OCI-M1 (cell line): Measurements from ENCODE around the gene LNP1.
"Not testable (repeated sequence)": the region's sequence is repeated elsewhere in the genome, so short reads cannot be mapped to it uniquely, and the experiment has no call there.

Experiments
- DNase-seq: peaks from one replicate; lab custom pipeline; 2025; lab: John Stamatoyannopoulos, UW

LNP1 gene

DNA sequence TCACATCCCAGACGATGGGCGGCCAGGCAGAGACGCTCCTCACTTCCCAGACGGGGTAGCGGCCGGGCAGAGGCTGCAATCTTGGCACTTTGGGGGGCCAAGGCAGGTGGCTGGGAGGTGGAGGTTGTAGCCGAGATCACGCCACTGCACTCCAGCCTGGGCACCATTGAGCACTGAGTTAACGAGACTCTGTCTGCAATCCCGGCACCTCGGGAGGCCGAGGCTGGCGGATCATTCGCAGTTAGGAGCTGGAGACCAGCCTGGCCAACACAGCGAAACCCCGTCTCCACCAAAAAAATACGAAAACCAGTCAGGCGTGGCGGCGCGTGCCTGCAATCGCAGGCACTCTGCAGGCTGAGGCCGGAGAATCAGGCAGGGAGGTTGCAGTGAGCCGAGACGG is 77.2 kb downstream of the LNP1 start:
- not testable (repeated sequence) for DNase-seq

DNA sequence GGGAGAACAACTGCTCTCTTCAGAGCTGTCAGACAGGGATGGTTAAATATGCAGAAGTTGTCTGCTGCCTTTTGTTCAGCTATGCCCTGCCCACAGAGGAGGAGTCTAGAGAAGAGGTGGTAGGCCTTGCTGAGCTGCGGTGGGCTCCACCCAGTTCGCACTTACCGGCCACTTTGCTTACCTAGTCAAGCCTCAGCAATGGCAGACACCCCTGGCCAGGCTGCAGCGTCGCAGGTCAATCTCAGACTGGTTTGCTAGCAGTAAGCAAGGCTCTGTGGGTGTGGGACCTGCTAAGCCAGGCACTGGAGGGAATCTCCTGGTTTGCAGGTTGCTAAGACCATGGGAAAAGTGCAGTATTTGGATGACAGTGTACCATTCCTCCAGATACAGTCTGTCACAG is 78.7 kb downstream of the LNP1 start:
- no peak for DNase-seq

DNA sequence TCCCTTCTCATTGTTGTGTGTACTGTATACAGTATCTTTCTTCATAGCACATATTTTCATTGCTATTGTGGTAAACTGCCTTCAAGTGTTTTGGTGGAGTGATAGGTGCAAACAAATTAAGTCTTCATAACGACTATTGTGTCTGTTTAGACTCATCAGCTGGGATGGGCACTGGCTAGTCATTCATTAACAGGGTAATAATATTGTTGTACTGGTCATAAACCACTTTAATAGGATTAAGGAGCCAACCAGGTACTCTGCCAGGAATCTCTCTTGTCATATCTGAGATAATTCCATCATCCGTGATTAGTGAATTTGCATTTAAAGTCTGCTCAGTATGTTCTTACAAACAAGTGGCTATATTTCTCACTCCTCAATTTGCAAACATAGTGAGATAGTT is 80.8 kb downstream of the LNP1 start:
- DNase-seq = no peak

DNA sequence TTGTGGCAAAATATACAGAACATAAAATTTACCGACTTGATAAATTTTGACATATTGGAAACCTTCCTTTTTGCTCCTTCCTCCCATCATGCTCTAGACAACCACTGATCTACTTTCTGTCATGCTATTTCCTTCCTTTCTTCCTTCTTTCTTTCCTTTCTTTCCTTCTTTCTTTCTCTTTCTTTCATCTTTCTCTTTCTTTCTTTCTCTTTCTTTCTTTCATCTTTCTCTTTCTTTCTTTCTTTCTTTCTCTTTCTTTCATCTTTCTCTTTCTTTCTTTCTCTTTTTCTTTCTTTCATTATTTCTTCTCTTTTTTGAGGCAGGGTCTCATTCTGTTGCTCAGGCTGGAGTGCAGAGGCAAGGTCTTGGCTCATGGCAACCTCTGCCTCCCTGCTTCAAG is 82.2 kb downstream of the LNP1 start:
- no peak for DNase-seq

DNA sequence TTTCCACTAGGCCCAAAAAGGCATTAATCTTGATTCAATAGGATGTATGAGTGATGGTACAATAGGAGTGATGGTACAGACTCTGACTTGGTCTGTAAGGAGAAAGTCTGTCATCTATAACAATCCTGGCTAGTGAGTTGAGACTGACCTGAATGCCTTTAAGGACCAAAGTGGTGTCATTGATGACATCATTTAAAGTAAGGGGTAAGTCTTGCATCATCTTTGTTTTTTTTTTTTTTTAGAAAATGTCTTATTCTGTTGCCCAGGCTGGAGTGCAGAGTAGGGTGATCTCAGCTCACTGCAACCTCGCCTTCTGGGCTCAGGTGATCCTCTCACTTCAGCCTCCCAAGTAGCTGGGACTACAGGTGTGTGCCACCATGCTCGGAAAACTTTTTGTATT is 85.5 kb downstream of the LNP1 start:
- DNase-seq = peak; percentile 40

DNA sequence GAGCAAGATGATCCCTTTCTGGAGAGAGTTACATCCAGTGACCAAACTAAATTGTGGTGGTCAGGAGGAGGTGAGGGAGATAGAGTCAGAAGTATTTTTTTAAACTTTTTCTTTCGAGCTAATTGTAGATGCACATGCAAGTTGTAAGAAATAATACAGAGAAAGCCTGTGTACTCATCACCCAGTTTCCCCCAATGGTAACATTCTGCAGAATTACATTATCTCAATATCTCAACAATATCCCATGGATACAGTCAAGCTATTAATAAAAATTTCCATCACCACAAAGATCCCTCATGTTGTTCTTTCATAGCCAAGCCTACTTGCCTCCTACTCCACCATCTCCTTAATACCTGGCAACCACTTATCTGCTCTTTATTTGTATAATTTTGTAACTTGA is 87.8 kb downstream of the LNP1 start:
- DNase-seq = no peak

DNA sequence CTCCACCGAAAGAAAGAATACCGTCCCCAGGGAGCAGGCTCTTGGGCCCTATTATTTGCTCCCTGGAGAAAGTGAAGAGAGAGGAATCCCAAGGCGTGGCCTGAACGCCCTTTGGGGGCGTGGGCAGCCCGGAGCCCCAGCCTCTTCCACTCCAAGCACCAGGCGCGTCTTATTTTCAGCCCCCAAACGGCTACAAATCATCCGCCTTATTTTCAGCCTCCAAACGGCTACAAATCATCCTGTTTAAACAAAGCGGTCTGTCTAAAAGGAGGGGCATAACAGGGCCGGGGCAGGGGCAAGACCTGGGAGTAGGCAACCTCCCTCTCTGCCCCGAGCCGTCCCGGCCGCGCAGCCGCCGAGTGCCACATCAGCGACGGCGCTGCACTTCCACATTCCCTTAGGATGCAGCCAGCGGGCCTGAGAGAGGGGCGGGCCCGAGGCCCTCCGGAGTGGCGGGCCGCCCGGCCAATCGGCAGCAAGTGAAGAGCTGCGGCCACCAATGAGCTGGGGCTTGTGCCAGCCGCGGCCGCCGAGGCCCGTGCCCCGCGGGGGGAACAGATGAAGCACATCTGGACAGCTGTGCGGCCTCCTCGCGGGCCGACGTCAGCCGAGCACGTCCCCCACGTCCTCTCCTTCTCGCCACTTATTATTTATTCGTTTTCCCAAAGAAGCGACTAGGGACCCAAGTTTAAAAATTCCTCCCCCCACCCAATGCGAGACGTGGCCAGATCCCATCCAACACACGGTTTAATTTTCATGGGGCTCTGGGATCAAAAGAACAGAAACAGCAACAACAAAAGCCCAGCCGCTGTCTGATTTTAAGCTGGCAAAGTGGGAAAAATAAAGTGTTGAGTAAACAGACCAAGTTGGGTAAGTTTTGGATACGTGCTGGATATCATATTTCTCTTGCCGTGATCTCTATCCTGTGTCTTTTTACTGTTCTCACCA is 91.0 kb downstream of the LNP1 start, which contains the start of gene TMEM45A:
TSS of gene TMEM45A (plus strand) at position 561 of the 948 bp plus-strand sequence. CDS start 62,593 bp downstream, outside the sequence.
- peak; percentile 95 for DNase-seq

DNA sequence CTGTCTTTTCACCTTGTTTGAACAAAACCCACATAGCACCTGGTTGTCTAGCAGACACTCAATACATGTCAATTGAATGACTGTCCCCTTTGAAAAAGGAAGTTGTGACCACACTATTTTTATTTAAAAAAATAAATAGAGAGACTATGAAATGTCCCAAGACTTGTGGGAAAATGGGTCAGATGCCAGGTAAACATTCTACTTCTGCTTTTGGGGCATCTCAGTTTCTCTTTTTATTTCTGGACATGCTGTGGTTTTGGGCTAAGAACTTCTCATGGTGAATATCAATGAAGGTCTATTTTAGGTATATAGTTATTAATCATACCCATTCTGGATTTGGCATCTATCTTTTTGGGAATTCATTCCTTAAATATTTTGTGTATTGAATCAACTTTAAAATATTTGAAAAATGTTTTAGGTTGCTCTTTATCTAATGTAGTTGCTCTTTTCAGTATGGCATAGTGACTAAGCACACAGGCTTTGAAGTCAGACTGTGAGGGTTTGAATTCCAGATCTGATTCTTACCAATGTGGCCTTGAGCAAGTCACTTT is 95.4 kb downstream of the LNP1 start:
- peak; percentile 72 for DNase-seq

DNA sequence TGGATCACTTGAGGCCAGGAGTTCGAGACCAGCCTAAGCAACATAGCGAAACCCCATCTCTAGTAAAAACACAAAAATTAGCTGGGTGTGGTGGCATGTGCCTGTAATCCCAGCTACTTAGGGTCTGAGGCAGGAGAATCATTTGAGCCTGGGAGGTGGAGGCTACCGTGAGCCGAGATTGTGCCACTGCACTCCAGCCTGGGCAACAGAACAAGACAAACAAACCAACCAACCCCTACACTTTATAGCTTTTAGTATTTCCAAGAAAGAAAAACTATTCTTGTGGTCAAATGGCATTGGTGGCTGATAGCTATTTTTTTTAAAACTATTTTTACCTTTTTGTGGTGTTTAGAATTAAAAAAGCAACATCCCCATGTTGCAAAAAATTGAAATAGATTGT is 98.3 kb downstream of the LNP1 start:
- no peak for DNase-seq

DNA sequence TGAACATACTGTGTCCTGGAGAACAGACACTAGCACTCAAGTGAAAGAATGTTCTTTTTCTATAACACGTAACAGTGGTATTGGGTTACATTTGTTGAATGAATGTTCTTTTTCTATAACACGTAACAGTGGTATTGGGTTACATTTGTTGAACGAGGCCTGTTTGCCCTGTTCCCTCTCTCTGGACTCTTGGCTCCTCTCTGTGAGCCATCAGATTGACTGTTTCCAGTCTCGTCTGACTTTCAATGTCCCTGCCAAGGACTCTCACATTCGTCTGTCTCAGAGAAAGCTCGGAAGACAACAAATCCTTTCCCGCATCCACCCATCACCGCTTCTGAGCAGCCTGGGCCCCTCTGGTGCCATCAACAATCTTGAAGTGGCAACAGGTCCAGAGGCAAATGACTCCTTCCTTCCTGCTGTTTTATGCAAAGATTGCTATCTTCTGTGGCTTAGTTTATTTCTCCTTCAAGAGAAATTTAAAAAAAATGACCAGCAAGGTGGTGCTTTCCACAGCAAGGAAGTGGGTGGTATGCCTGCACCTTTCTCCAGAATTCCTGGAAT is 99.1 kb downstream of the LNP1 start:
- no peak for DNase-seq

DNA sequence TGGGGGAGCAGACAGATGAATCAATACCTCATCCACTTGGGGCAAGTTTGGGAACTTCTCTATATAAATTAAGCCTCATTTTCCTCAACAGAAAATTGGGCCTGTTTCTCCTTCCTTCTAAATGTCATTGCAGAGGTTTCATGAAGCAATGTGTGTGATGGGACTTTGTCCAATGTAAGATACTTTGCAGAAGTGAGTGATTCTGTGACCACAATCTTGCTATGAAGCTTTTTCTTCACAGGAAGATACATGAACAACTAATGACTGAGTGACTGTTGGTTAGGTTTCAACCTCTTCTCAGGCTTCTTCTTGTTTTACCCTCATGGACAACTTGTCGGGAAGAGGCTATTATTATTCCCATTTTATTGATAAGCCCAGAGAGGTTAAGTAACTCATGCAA is 102.1 kb downstream of the LNP1 start:
- no peak for DNase-seq
